CD4-positive, alpha-beta memory T cell (primary cell): ENCODE measurements around the gene CAV1. TPM values are rescaled to one million over a fixed set of nuclear protein-coding genes. Genes with fewer than 3 reads are reported as not detected.

Experiments used
- CTCF ChIA-PET: fragments of 350-600 bp; sonication (Branson Sonifier 250); formaldehyde crosslinking; loops from one replicate; lab custom pipeline; 2021; ENCODE audit warnings: inconsistent platforms; ENCODE audit not compliant: partially characterized antibody; lab: Charles Lee
- POLR2A ChIA-PET: fragments of 350-600 bp; sonication (Branson Sonifier 250); formaldehyde crosslinking; loops from one replicate; lab custom pipeline; 2021; ENCODE audit not compliant: partially characterized antibody; lab: Charles Lee
- DNase-seq, 5 donors: peaks; one replicate each; pipeline versions ENCODE4 v3.0.0 to v3.0.0-alpha.2; 2020 to 2022; ENCODE audit warnings: mixed read lengths in 1 of 5
- H3K27ac ChIP-seq: one replicate; pipeline ENCODE4 v1.7.0; 2013; ENCODE audit warnings: low read depth, low read length
- H3K27me3 ChIP-seq: 2 replicates; pipeline ENCODE4 v1.7.0; 2013; ENCODE audit warnings: mild to moderate bottlenecking, low read length, moderate library complexity; ENCODE audit not compliant: insufficient read depth
- H3K36me3 ChIP-seq: 2 replicates; pipeline ENCODE4 v1.7.0; 2013; ENCODE audit warnings: mild to moderate bottlenecking, low read length, moderate library complexity; ENCODE audit not compliant: insufficient read depth
- H3K4me1 ChIP-seq: 2 replicates; pipeline ENCODE4 v1.7.0; 2013; ENCODE audit warnings: mild to moderate bottlenecking, low read length, moderate library complexity; ENCODE audit not compliant: insufficient read depth
- H3K4me3 ChIP-seq, 2 donors: one replicate each; pipeline ENCODE4 v1.7.0; 2013; ENCODE audit warnings: low read length in 2 of 2, mild to moderate bottlenecking in 1 of 2
- H3K9me3 ChIP-seq, 2 donors: one replicate each; pipeline ENCODE4 v1.7.0; 2013; ENCODE audit warnings: low read length in 2 of 2, control low read depth in 1 of 2; ENCODE audit not compliant: control insufficient read depth in 1 of 2
- H3K27ac Mint-ChIP-seq, 7 donors: one replicate each; pipeline ENCODE4 v1.8.0; 2020 to 2021; ENCODE audit warnings: mixed read lengths in 7 of 7, mild to moderate bottlenecking in 6 of 7, inconsistent platforms in 3 of 7, moderate library complexity in 3 of 7
- H3K27me3 Mint-ChIP-seq, 2 donors: one replicate each; pipeline ENCODE4 v1.8.0; 2020 to 2021; ENCODE audit warnings: mixed read lengths in 2 of 2
- H3K36me3 Mint-ChIP-seq, 2 donors: one replicate each; pipeline ENCODE4 v1.8.0; 2020 to 2021; ENCODE audit warnings: mixed read lengths in 2 of 2, inconsistent platforms in 1 of 2, mild to moderate bottlenecking in 1 of 2
- H3K4me1 Mint-ChIP-seq, 4 donors: one replicate each; pipeline ENCODE4 v1.8.0; 2020 to 2021; ENCODE audit warnings: mixed read lengths in 4 of 4, mild to moderate bottlenecking in 1 of 4
- H3K4me3 Mint-ChIP-seq, 8 donors: one replicate each; pipeline ENCODE4 v1.8.0; 2020 to 2021; ENCODE audit warnings: mixed read lengths in 8 of 8, mild to moderate bottlenecking in 7 of 8, moderate library complexity in 6 of 8, inconsistent platforms in 3 of 8
- H3K9me3 Mint-ChIP-seq, 8 donors: one replicate each; pipeline ENCODE4 v1.8.0; 2020 to 2021; ENCODE audit warnings: mixed read lengths in 8 of 8, mild to moderate bottlenecking in 5 of 8, inconsistent platforms in 3 of 8, moderate library complexity in 1 of 8
- intact Hi-C: fragments of 100-400 bp; cut with micrococcal nuclease; formaldehyde crosslinking; loops from one replicate; pipeline ENCODE4 v1.15.1; 2023
- polyA plus RNA-seq, 2 donors: library from polyadenylated mRNA; unstranded; fragments of 300-500 nt; fragmentation: Illumina TruSeq; gene quantifications; one replicate each; pipeline ENCODE4 v1.2.3, GENCODE V29; 2021
- total RNA-seq, 2 experiments: library from RNA; stranded (reverse); gene quantifications; one replicate each; pipeline ENCODE4 v1.2.3, GENCODE V29; 2021

CAV1 gene
- total and polyA plus RNA-seq, 4 experiments from 2014 or later, result not detected

DNA sequence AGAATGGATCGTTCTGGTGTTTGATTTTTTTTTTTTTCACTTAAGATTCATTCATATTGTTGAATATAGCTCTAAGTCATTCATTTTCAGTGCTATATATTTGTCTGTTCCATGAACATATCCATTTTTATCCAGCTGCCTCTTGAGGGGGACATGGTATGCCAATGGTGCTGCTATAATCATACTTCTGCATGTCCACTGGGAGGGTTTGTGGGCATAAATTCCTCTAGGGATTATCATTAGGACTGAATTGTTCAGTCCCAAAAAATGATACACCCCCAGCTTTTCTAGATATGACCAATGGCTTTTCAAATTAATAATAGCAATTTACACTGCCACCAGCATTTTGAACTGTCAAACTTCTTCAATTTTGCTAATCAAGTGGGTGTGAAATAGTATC, 41.1 kb downstream of the CAV1 start:
- CTCF ChIA-PET, result no interaction called here
- DNase-seq, result no peak
- H3K4me3 ChIP-seq, result no peak overlapping the region
- no peaks in the 10 kb centered on the region for H3K4me1 ChIP-seq
- no peaks in the 10 kb centered on the region for H3K36me3 ChIP-seq
- POLR2A ChIA-PET, result interaction anchor here (0.6 kb wide), 1 partner anchor 23 kb away, joined by 3 read pairs; no protein-coding TSS in a partner anchor
- Mint-ChIP-seq H3K4me1 (no peaks in the 10 kb centered on the region), H3K27me3 (peaks cover 14 to 19% of the 10 kb centered on the region in 2 donors), H3K36me3 (no peaks in the 10 kb centered on the region), H3K27ac (no peak overlapping the region), H3K9me3 (peaks cover 0 to 7% (median under 1%) of the 10 kb centered on the region in 8 donors), H3K4me3 (no peak overlapping the region)
- no peaks in the 10 kb centered on the region for H3K27me3 ChIP-seq
- intact Hi-C loops, result no loop called here
- H3K9me3 ChIP-seq, result no peaks in the 10 kb centered on the region
- no peak overlapping the region for H3K27ac ChIP-seq

- ChIA-PET CTCF (no interaction called here), POLR2A (no interaction called here)
- H3K4me3 ChIP-seq, result no peak overlapping the region
- Mint-ChIP-seq H3K4me1 (no peaks in the 10 kb centered on the region), H3K27me3 (peaks cover 14 to 19% of the 10 kb centered on the region in 2 donors), H3K9me3 (peaks cover 0 to 4% (median under 1%) of the 10 kb centered on the region in 8 donors), H3K36me3 (no peaks in the 10 kb centered on the region), H3K27ac (no peak overlapping the region), H3K4me3 (no peak overlapping the region)
- no peak overlapping the region for H3K27ac ChIP-seq
- no peaks in the 10 kb centered on the region for H3K4me1 ChIP-seq
- no peaks in the 10 kb centered on the region for H3K9me3 ChIP-seq
- DNase-seq, result no peak
- intact Hi-C loops, result no loop called here
- no peaks in the 10 kb centered on the region for H3K27me3 ChIP-seq
- H3K36me3 ChIP-seq, result no peaks in the 10 kb centered on the region
These were observed 41.8 kb downstream of the CAV1 start for GRCh38 chr7:116566666-116567065.

GRCh38 chr7:116569737-116570136, 44.9 kb downstream of the CAV1 start:
- H3K27ac ChIP-seq, result no peak overlapping the region
- Mint-ChIP-seq H3K4me3 (no peak overlapping the region), H3K27ac (no peak overlapping the region), H3K27me3 (peaks cover 10% of the 10 kb centered on the region in 2 donors), H3K9me3 (no peaks in the 10 kb centered on the region), H3K4me1 (no peaks in the 10 kb centered on the region), H3K36me3 (no peaks in the 10 kb centered on the region)
- DNase-seq, result no peak
- no peaks in the 10 kb centered on the region for H3K36me3 ChIP-seq
- no peaks in the 10 kb centered on the region for H3K27me3 ChIP-seq
- CTCF ChIA-PET, result interaction anchor here (1.1 kb wide), 1 partner anchor 8 kb away, joined by 3 read pairs; no protein-coding TSS in a partner anchor
- H3K9me3 ChIP-seq, result no peaks in the 10 kb centered on the region
- POLR2A ChIA-PET, result no interaction called here
- no peaks in the 10 kb centered on the region for H3K4me1 ChIP-seq
- intact Hi-C loops, result no loop called here
- H3K4me3 ChIP-seq, result no peak overlapping the region

GRCh38 chr7:116570306-116570705, 45.5 kb downstream of the CAV1 start:
- no peak overlapping the region for H3K4me3 Mint-ChIP-seq
- intact Hi-C loops, result no loop called here
- no peak for DNase-seq
- Histone ChIP-seq H3K4me3 (no peak overlapping the region), H3K27ac (no peak overlapping the region), H3K4me1 (no peaks in the 10 kb centered on the region), H3K36me3 (no peaks in the 10 kb centered on the region), H3K27me3 (no peaks in the 10 kb centered on the region), H3K9me3 (no peaks in the 10 kb centered on the region)
- H3K27ac Mint-ChIP-seq, result no peak overlapping the region
- CTCF ChIA-PET, result interaction anchor here (1.1 kb wide), 1 partner anchor 9 kb away, joined by 3 read pairs; no protein-coding TSS in a partner anchor
- H3K36me3 Mint-ChIP-seq, result no peaks in the 10 kb centered on the region
- H3K4me1 Mint-ChIP-seq, result no peaks in the 10 kb centered on the region
- POLR2A ChIA-PET, result no interaction called here
- H3K27me3 Mint-ChIP-seq, result peaks cover 6 to 10% of the 10 kb centered on the region in 2 donors
- H3K9me3 Mint-ChIP-seq, result no peaks in the 10 kb centered on the region

DNA sequence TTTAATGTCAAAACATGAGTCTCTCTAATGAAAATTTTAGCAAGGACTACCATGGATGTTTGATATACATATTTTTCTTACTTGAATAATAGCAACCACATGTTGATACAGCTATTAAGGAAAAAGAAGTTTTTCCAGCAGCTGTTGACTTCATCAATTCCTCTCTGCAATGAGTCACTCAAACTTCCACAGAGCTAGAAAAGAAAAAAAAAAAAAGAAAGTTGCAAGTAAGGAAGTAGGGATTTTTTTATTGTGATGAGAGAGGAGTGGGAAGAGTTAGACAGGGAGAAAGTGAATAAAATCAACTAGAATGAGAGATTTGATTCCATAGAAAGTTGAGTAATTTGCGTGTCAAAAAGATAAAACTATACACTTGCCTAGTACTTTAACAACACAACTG, 46.2 kb downstream of the CAV1 start:
- Histone ChIP-seq H3K27me3 (no peaks in the 10 kb centered on the region), H3K27ac (no peak overlapping the region), H3K36me3 (no peaks in the 10 kb centered on the region), H3K4me3 (no peak overlapping the region), H3K9me3 (no peaks in the 10 kb centered on the region), H3K4me1 (no peaks in the 10 kb centered on the region)
- Mint-ChIP-seq H3K4me3 (no peak overlapping the region), H3K27ac (no peak overlapping the region), H3K27me3 (peaks cover 6 to 10% of the 10 kb centered on the region in 2 donors), H3K4me1 (no peaks in the 10 kb centered on the region), H3K9me3 (no peaks in the 10 kb centered on the region), H3K36me3 (no peaks in the 10 kb centered on the region)
- POLR2A ChIA-PET, result no interaction called here
- CTCF ChIA-PET, result no interaction called here
- intact Hi-C loops, result no loop called here
- no peak for DNase-seq

DNA sequence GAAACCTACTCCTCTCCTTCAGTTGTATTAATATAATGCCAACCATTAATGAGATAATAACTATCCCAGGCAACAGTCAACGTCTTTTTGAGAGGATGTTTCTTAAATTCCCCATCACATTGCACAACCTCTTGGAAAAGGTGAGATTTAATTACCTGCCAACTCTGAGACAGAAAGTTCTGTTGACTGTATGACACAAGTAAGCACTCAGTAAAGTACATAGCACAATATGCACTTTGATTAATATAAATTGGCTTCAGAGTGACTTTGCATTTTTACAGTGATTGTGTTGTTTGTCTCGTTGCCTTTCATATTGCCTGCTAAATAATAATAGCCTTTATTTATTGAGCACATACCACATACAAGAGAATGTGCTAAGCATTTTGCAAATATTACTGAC, 46.7 kb downstream of the CAV1 start:
- H3K27me3 Mint-ChIP-seq, result peaks cover 6 to 12% of the 10 kb centered on the region in 2 donors
- no peaks in the 10 kb centered on the region for H3K4me1 Mint-ChIP-seq
- H3K4me3 Mint-ChIP-seq, result no peak overlapping the region
- Histone ChIP-seq H3K27ac (no peak overlapping the region), H3K36me3 (no peaks in the 10 kb centered on the region), H3K4me1 (no peaks in the 10 kb centered on the region), H3K4me3 (no peak overlapping the region), H3K27me3 (no peaks in the 10 kb centered on the region), H3K9me3 (no peaks in the 10 kb centered on the region)
- H3K9me3 Mint-ChIP-seq, result no peaks in the 10 kb centered on the region
- no peak overlapping the region for H3K27ac Mint-ChIP-seq
- intact Hi-C loops, result no loop called here
- no peak for DNase-seq
- CTCF ChIA-PET, result no interaction called here
- POLR2A ChIA-PET, result no interaction called here
- no peaks in the 10 kb centered on the region for H3K36me3 Mint-ChIP-seq

- H3K4me3 Mint-ChIP-seq, result no peak overlapping the region
- ChIA-PET POLR2A (no interaction called here), CTCF (no interaction called here)
- H3K27me3 ChIP-seq, result peaks cover 4% of the 10 kb centered on the region
- no peaks in the 10 kb centered on the region for H3K4me1 ChIP-seq
- DNase-seq, result no peak
- no peaks in the 10 kb centered on the region for H3K36me3 Mint-ChIP-seq
- peaks cover 6 to 12% of the 10 kb centered on the region in 2 donors for H3K27me3 Mint-ChIP-seq
- H3K4me3 ChIP-seq, result no peak overlapping the region
- no peak overlapping the region for H3K27ac ChIP-seq
- no peaks in the 10 kb centered on the region for H3K9me3 Mint-ChIP-seq
- no peak overlapping the region for H3K27ac Mint-ChIP-seq
- H3K9me3 ChIP-seq, result no peaks in the 10 kb centered on the region
- no peaks in the 10 kb centered on the region for H3K4me1 Mint-ChIP-seq
- intact Hi-C loops, result no loop called here
- H3K36me3 ChIP-seq, result no peaks in the 10 kb centered on the region
These were observed 47.2 kb downstream of the CAV1 start for GRCh38 chr7:116572036-116572435.

GRCh38 chr7:116573541-116573940, 48.7 kb downstream of the CAV1 start:
- ChIA-PET POLR2A (no interaction called here), CTCF (no interaction called here)
- H3K27me3 ChIP-seq, result peaks cover 4% of the 10 kb centered on the region
- Mint-ChIP-seq H3K27me3 (peaks cover 12 to 14% of the 10 kb centered on the region in 2 donors), H3K36me3 (no peaks in the 10 kb centered on the region), H3K4me1 (no peaks in the 10 kb centered on the region), H3K4me3 (no peak overlapping the region), H3K27ac (no peak overlapping the region), H3K9me3 (no peaks in the 10 kb centered on the region)
- DNase-seq, result no peak
- H3K36me3 ChIP-seq, result no peaks in the 10 kb centered on the region
- H3K9me3 ChIP-seq, result no peaks in the 10 kb centered on the region
- no peak overlapping the region for H3K4me3 ChIP-seq
- intact Hi-C loops, result no loop called here
- H3K4me1 ChIP-seq, result no peaks in the 10 kb centered on the region
- no peak overlapping the region for H3K27ac ChIP-seq
